RWPE2 (cell line): ENCODE results near the gene DCAF15.

Source experiments
- ATAC-seq: fragments of 200-7000 bp; cut with Tn5 transposase; 3 replicates; pipeline ENCODE4 v1.9.1; 2021; ENCODE audit warnings: low read depth
- DNase-seq: peaks from one replicate; pipeline ENCODE4 v3.0.0-alpha.2; 2020; ENCODE audit warnings: low spot score
- H3K27ac ChIP-seq: fragments of 450-650 bp; 2 replicates; pipeline ENCODE4 v1.5.1; 2017; ENCODE audit warnings: mild to moderate bottlenecking; ENCODE audit not compliant: poor library complexity, severe bottlenecking
- H3K27me3 ChIP-seq: fragments of 250-450 bp; sonication (Bioruptor Pico); 2 replicates; pipeline ENCODE4 v1.5.1; 2021; ENCODE audit warnings: mild to moderate bottlenecking, moderate library complexity; ENCODE audit not compliant: insufficient read depth, poor library complexity, severe bottlenecking
- H3K36me3 ChIP-seq: fragments of 250-450 bp; sonication (Bioruptor Pico); 2 replicates; pipeline ENCODE4 v1.5.1; 2020; ENCODE audit warnings: low read depth, mild to moderate bottlenecking, moderate library complexity
- H3K4me1 ChIP-seq: fragments of 250-450 bp; sonication (Bioruptor Pico); 2 replicates; pipeline ENCODE4 v1.5.1; 2021; ENCODE audit warnings: mild to moderate bottlenecking, moderate library complexity; ENCODE audit not compliant: insufficient read depth, poor library complexity, severe bottlenecking
- H3K4me3 ChIP-seq: fragments of 250-450 bp; sonication (Bioruptor Pico); 2 replicates; pipeline ENCODE4 v1.5.1; 2021; ENCODE audit warnings: mild to moderate bottlenecking, moderate library complexity; ENCODE audit not compliant: severe bottlenecking
- H3K9me3 ChIP-seq: fragments of 250-450 bp; sonication (Bioruptor Pico); 2 replicates; pipeline ENCODE4 v1.5.1; 2021; ENCODE audit warnings: mild to moderate bottlenecking, moderate library complexity; ENCODE audit not compliant: severe bottlenecking
- CTCF ChIP-seq: fragments of 450-650 bp; IDR thresholded peaks from one replicate; pipeline ENCODE4 v1.5.1; 2017; ENCODE audit warnings: mild to moderate bottlenecking, moderate library complexity; ENCODE audit not compliant: poor library complexity, severe bottlenecking

The DCAF15 gene

GRCh38 chr19:13976446-13976845 is 24.1 kb downstream of the DCAF15 start:
- no peak for TF ChIP-seq CTCF
- Histone ChIP-seq H3K27ac (no peak overlapping the region), H3K4me3 (no peak overlapping the region), H3K4me1 (peaks cover 7% of the 10 kb centered on the region), H3K9me3 (no peaks in the 10 kb centered on the region), H3K27me3 (no peaks in the 10 kb centered on the region), H3K36me3 (peaks cover 12% of the 10 kb centered on the region; the same call in 1 of the 2 replicates)
- ATAC-seq (no peak), DNase-seq (no peak)

- Histone ChIP-seq H3K27ac (no peak overlapping the region), H3K4me1 (peaks cover 7% of the 10 kb centered on the region), H3K27me3 (no peaks in the 10 kb centered on the region), H3K36me3 (peaks cover 9% of the 10 kb centered on the region; the same call in 1 of the 2 replicates), H3K9me3 (no peaks in the 10 kb centered on the region), H3K4me3 (no peak overlapping the region)
- no peak for TF ChIP-seq CTCF
- no peak for DNase-seq
- ATAC-seq: no peak
Measured at GRCh38 chr19:13977803-13978202, 25.5 kb downstream of the DCAF15 start.

- peak overlapping the region; percentile 3 for H3K4me3 ChIP-seq
- peaks cover 2% of the 10 kb centered on the region; the same call in 1 of the 2 replicates for H3K36me3 ChIP-seq
- TF ChIP-seq CTCF: no peak
- no peak overlapping the region for H3K27ac ChIP-seq
- H3K4me1 ChIP-seq: peaks cover 7% of the 10 kb centered on the region
- no peak for DNase-seq
- no peaks in the 10 kb centered on the region for H3K9me3 ChIP-seq
- no peaks in the 10 kb centered on the region for H3K27me3 ChIP-seq
- ATAC-seq: peak; percentile 20; the same call in 1 of the 3 replicates
Measured at GRCh38 chr19:13978351-13979243, 26.3 kb downstream of the DCAF15 start.

- H3K4me3 ChIP-seq: no peak overlapping the region
- H3K4me1 ChIP-seq: peaks cover 2% of the 10 kb centered on the region
- H3K27ac ChIP-seq: no peak overlapping the region
- no peaks in the 10 kb centered on the region for H3K27me3 ChIP-seq
- no peak for DNase-seq
- TF ChIP-seq CTCF: no peak
- ATAC-seq: 0 out of 3 replicates have a peak, but pooled peaks have one; percentile 11
- H3K9me3 ChIP-seq: no peaks in the 10 kb centered on the region
- H3K36me3 ChIP-seq: no peaks in the 10 kb centered on the region
Measured at GRCh38 chr19:13979244-13979615, 26.9 kb downstream of the DCAF15 start.

- H3K4me3 ChIP-seq: no peak overlapping the region
- no peak for ATAC-seq
Measured at GRCh38 chr19:13979686-13980085, 27.4 kb downstream of the DCAF15 start.

More at GRCh38 chr19:13979686-13980085, 27.4 kb downstream of the DCAF15 start:
- no peaks in the 10 kb centered on the region for H3K36me3 ChIP-seq
- no peak for TF ChIP-seq CTCF
- no peaks in the 10 kb centered on the region for H3K9me3 ChIP-seq
- H3K4me1 ChIP-seq: no peaks in the 10 kb centered on the region
- DNase-seq: no peak
- H3K27me3 ChIP-seq: no peaks in the 10 kb centered on the region
- no peak overlapping the region for H3K27ac ChIP-seq
